Central memory CD8-positive, alpha-beta T cell (primary cell): ENCODE results near the gene TSPAN11.
"Not testable (repeated sequence)": the region's sequence is repeated elsewhere in the genome, so short reads cannot be mapped to it uniquely, and the experiment has no call there.

Experiments used
- ATAC-seq: fragments of 150-1000 bp; cut with Tn5 transposase; replicated peaks from 2 replicates; pipeline ENCODE4 v1.10.0; 2022; ENCODE audit warnings: mild to moderate bottlenecking, moderate FRiP score, moderate number of reproducible peaks; ENCODE audit not compliant: poor library complexity, severe bottlenecking; ENCODE audit errors: extremely low read depth
- DNase-seq, 2 donors: peaks; one replicate each; pipeline ENCODE4 v3.0.0; 2021; ENCODE audit warnings: low spot score in 2 of 2
- H3K27ac Mint-ChIP-seq: one replicate; pipeline ENCODE4 v1.8.0; 2022; ENCODE audit warnings: low read depth, mild to moderate bottlenecking, moderate library complexity, mixed read lengths
- H3K27me3 Mint-ChIP-seq: one replicate; pipeline ENCODE4 v1.8.0; 2022; ENCODE audit warnings: mixed read lengths
- H3K36me3 Mint-ChIP-seq: one replicate; pipeline ENCODE4 v1.8.0; 2022; ENCODE audit warnings: mild to moderate bottlenecking, moderate library complexity, mixed read lengths; ENCODE audit not compliant: insufficient read depth
- H3K4me1 Mint-ChIP-seq: one replicate; pipeline ENCODE4 v1.8.0; 2022; ENCODE audit warnings: mixed read lengths
- H3K4me3 Mint-ChIP-seq: one replicate; pipeline ENCODE4 v1.8.0; 2022; ENCODE audit warnings: mild to moderate bottlenecking, moderate library complexity, mixed read lengths
- H3K9me3 Mint-ChIP-seq: one replicate; pipeline ENCODE4 v1.8.0; 2022; ENCODE audit warnings: mixed read lengths

TSPAN11 gene

GRCh38 chr12:31004666-31005065, 78.1 kb downstream of the TSPAN11 start:
- no peak for ATAC-seq
- no peak for DNase-seq
- Mint-ChIP-seq H3K9me3 (no peaks in the 10 kb centered on the region), H3K27me3 (peaks cover 52% of the 10 kb centered on the region), H3K4me1 (no peaks in the 10 kb centered on the region), H3K27ac (no peak overlapping the region), H3K36me3 (no peaks in the 10 kb centered on the region), H3K4me3 (no peak overlapping the region)

GRCh38 chr12:31005256-31005943, 78.9 kb downstream of the TSPAN11 start:
- no peak for ATAC-seq
- no peak for DNase-seq
- H3K4me3 Mint-ChIP-seq, result no peak overlapping the region
- peaks cover 45% of the 10 kb centered on the region for H3K27me3 Mint-ChIP-seq
- no peaks in the 10 kb centered on the region for H3K36me3 Mint-ChIP-seq
- H3K9me3 Mint-ChIP-seq, result no peaks in the 10 kb centered on the region
- H3K4me1 Mint-ChIP-seq, result no peaks in the 10 kb centered on the region
- no peak overlapping the region for H3K27ac Mint-ChIP-seq

GRCh38 chr12:31005944-31006361, 79.4 kb downstream of the TSPAN11 start:
- ATAC-seq, result no peak
- Mint-ChIP-seq H3K9me3 (no peaks in the 10 kb centered on the region), H3K36me3 (no peaks in the 10 kb centered on the region), H3K4me3 (no peak overlapping the region), H3K27ac (no peak overlapping the region), H3K4me1 (no peaks in the 10 kb centered on the region), H3K27me3 (peaks cover 40% of the 10 kb centered on the region)
- DNase-seq, result no peak

- no peak for ATAC-seq
- peaks cover 40% of the 10 kb centered on the region for H3K27me3 Mint-ChIP-seq
- H3K4me1 Mint-ChIP-seq, result no peaks in the 10 kb centered on the region
- no peaks in the 10 kb centered on the region for H3K36me3 Mint-ChIP-seq
- DNase-seq, result no peak
- H3K9me3 Mint-ChIP-seq, result no peaks in the 10 kb centered on the region
- no peak overlapping the region for H3K27ac Mint-ChIP-seq
- no peak overlapping the region for H3K4me3 Mint-ChIP-seq
Observed at GRCh38 chr12:31006416-31007152, 80.0 kb downstream of the TSPAN11 start.

- no peak overlapping the region for H3K27ac Mint-ChIP-seq
- ATAC-seq (no peak), DNase-seq (no peak)
- H3K27me3 Mint-ChIP-seq, result peaks cover 45% of the 10 kb centered on the region
- no peaks in the 10 kb centered on the region for H3K36me3 Mint-ChIP-seq
- no peaks in the 10 kb centered on the region for H3K9me3 Mint-ChIP-seq
- H3K4me1 Mint-ChIP-seq, result no peaks in the 10 kb centered on the region
- H3K4me3 Mint-ChIP-seq, result no peak overlapping the region
Observed at GRCh38 chr12:31007153-31007495, 80.6 kb downstream of the TSPAN11 start.

- Mint-ChIP-seq H3K4me1 (no peaks in the 10 kb centered on the region), H3K4me3 (no peak overlapping the region), H3K27ac (no peak overlapping the region), H3K9me3 (no peaks in the 10 kb centered on the region), H3K36me3 (no peaks in the 10 kb centered on the region), H3K27me3 (peaks cover 48% of the 10 kb centered on the region)
- DNase-seq (no peak), ATAC-seq (no peak)
Observed at GRCh38 chr12:31007636-31008175, 81.2 kb downstream of the TSPAN11 start.

- Mint-ChIP-seq H3K4me3 (no peak overlapping the region), H3K4me1 (no peaks in the 10 kb centered on the region), H3K27ac (no peak overlapping the region), H3K9me3 (no peaks in the 10 kb centered on the region), H3K36me3 (no peaks in the 10 kb centered on the region), H3K27me3 (peaks cover 48% of the 10 kb centered on the region)
- ATAC-seq (no peak), DNase-seq (no peak)
Observed at GRCh38 chr12:31008241-31008761, 81.8 kb downstream of the TSPAN11 start.

GRCh38 chr12:31008961-31009840, 82.7 kb downstream of the TSPAN11 start:
- Mint-ChIP-seq H3K4me1 (no peaks in the 10 kb centered on the region), H3K27me3 (peaks cover 42% of the 10 kb centered on the region), H3K27ac (no peak overlapping the region), H3K4me3 (no peak overlapping the region), H3K36me3 (no peaks in the 10 kb centered on the region), H3K9me3 (no peaks in the 10 kb centered on the region)
- ATAC-seq (no peak), DNase-seq (no peak)

GRCh38 chr12:31009976-31010375, 83.4 kb downstream of the TSPAN11 start:
- Mint-ChIP-seq H3K4me3 (no peak overlapping the region), H3K27ac (no peak overlapping the region)

GRCh38 chr12:31011336-31011735, 84.8 kb downstream of the TSPAN11 start:
- Mint-ChIP-seq H3K4me1 (no peaks in the 10 kb centered on the region), H3K27ac (no peak overlapping the region), H3K9me3 (no peaks in the 10 kb centered on the region), H3K4me3 (no peak overlapping the region), H3K36me3 (no peaks in the 10 kb centered on the region), H3K27me3 (peaks cover 53% of the 10 kb centered on the region)
- DNase-seq, result no peak
- no peak for ATAC-seq

More at GRCh38 chr12:31009976-31010375, 83.4 kb downstream of the TSPAN11 start:
- Mint-ChIP-seq H3K9me3 (no peaks in the 10 kb centered on the region), H3K27me3 (peaks cover 39% of the 10 kb centered on the region), H3K36me3 (no peaks in the 10 kb centered on the region), H3K4me1 (no peaks in the 10 kb centered on the region)
- no peak for ATAC-seq
- DNase-seq, result no peak

- no peaks in the 10 kb centered on the region for H3K4me1 Mint-ChIP-seq
- no peaks in the 10 kb centered on the region for H3K9me3 Mint-ChIP-seq
- H3K27me3 Mint-ChIP-seq, result peaks cover 56% of the 10 kb centered on the region
- no peak overlapping the region for H3K27ac Mint-ChIP-seq
- no peak overlapping the region for H3K4me3 Mint-ChIP-seq
- H3K36me3 Mint-ChIP-seq, result no peaks in the 10 kb centered on the region
- no peak for ATAC-seq
- DNase-seq, result no peak
Observed at GRCh38 chr12:31011746-31012566, 85.4 kb downstream of the TSPAN11 start.

- peaks cover 56% of the 10 kb centered on the region for H3K27me3 Mint-ChIP-seq
- H3K4me1 Mint-ChIP-seq, ATAC-seq, DNase-seq, H3K4me3 Mint-ChIP-seq, H3K36me3 Mint-ChIP-seq, H3K9me3 Mint-ChIP-seq, H3K27ac Mint-ChIP-seq: not testable (repeated sequence)
Observed at GRCh38 chr12:31012567-31012891, 86.0 kb downstream of the TSPAN11 start.
